HepG2 (cell line): ENCODE results near the gene MOCS1. TPM values are rescaled to one million over a fixed set of nuclear protein-coding genes. Genes with fewer than 3 reads are reported as not detected.

Source experiments
- ATAC-seq: fragments of 200-7000 bp; cut with Tn5 transposase; 3 replicates; pipeline ENCODE4 v1.9.1; 2020; ENCODE audit warnings: mild to moderate bottlenecking, moderate library complexity
- BruUV-seq: library from RNA; stranded (reverse); fragments of 400-500 nt; replicated peaks from 2 replicates; lab custom pipeline; 2021; lab: Mats Ljungman, UMichigan
- CTCF ChIA-PET: fragments of 300-600 bp; formaldehyde crosslinking; extraction: SDS; loops from one replicate; lab custom pipeline; 2021; ENCODE audit warnings: low total read pairs, inconsistent platforms, low intra/inter-chr PET ratio; lab: Yijun Ruan, JAX
- POLR2A ChIA-PET: fragments of 350-600 bp; sonication (Branson Sonifier 250); formaldehyde crosslinking; loops from one replicate; lab custom pipeline; 2020; ENCODE audit warnings: antibody characterized with exemption, inconsistent platforms; lab: Yijun Ruan, JAX
- DNase-seq: peaks from one replicate; pipeline ENCODE4 v3.0.0-alpha.2; 2015; ENCODE audit warnings: low spot score
- FAIRE-seq: peaks from 3 replicates; lab custom pipeline; 2011; peaks lifted over from hg19 to GRCh38; lab: Jason Lieb, UNC
- H2AFZ ChIP-seq: one replicate; pipeline ENCODE4 v1.6.1; 2011; ENCODE audit warnings: low read length, inconsistent platforms
- H3K27ac ChIP-seq: fragments of 300-600 bp; 3 replicates; pipeline ENCODE4 v1.8.0; 2011; ENCODE audit warnings: mixed run types, mild to moderate bottlenecking, mixed read lengths, low read length, inconsistent platforms; ENCODE audit not compliant: insufficient read depth; ENCODE audit errors: extremely low read length
- H3K27me3 ChIP-seq, 2 experiments: fragments of 200-600 bp in 1 of 2; 2 replicates in 1 of 2; 3 replicates in 1 of 2; pipeline versions ENCODE4 v1.6.0 to v1.8.0; 2011; ENCODE audit warnings: low read length in 2 of 2, mild to moderate bottlenecking in 2 of 2, moderate library complexity in 2 of 2, inconsistent platforms in 1 of 2; ENCODE audit not compliant: insufficient read depth in 2 of 2, control insufficient read depth in 1 of 2
- H3K36me3 ChIP-seq, 2 experiments: fragments of 200-600 bp in 1 of 2; replicated peaks in 1 of 2; 2 replicates in 1 of 2; 3 replicates in 1 of 2; pipeline versions ENCODE4 v1.5.1 to v1.8.0; 2011; ENCODE audit warnings: low read length in 2 of 2, inconsistent platforms in 1 of 2; ENCODE audit not compliant: insufficient read depth in 2 of 2, control insufficient read depth in 1 of 2
- H3K4me1 ChIP-seq: 2 replicates; pipeline ENCODE4 v1.5.1; 2012; ENCODE audit warnings: low read length, inconsistent platforms; ENCODE audit not compliant: insufficient read depth
- H3K4me2 ChIP-seq: 2 replicates; pipeline ENCODE4 v1.6.0; 2011; ENCODE audit warnings: low read depth, low read length, inconsistent platforms
- H3K4me3 ChIP-seq, 3 experiments: fragments of 200-600 bp in 1 of 3; sonication (generic), shearing (Covaris generic) in 1 of 3; replicated peaks in 1 of 3; 2 replicates each; pipeline ENCODE4 v1.5.1; 2011 to 2016; ENCODE audit warnings: low read length in 3 of 3, inconsistent platforms in 2 of 3, low read depth in 2 of 3, mild to moderate bottlenecking in 2 of 3, control low read depth in 1 of 3, mixed read lengths in 1 of 3; ENCODE audit not compliant: insufficient read depth in 1 of 3
- H3K79me2 ChIP-seq: one replicate; pipeline ENCODE4 v1.6.1; 2011; ENCODE audit warnings: low read length, inconsistent platforms; ENCODE audit not compliant: insufficient read depth
- H3K9ac ChIP-seq: 2 replicates; pipeline ENCODE4 v1.6.0; 2011; ENCODE audit warnings: mild to moderate bottlenecking, low read depth, low read length, inconsistent platforms; ENCODE audit not compliant: insufficient read depth
- H3K9me3 ChIP-seq: 2 replicates; pipeline ENCODE4 v1.5.1; 2012; ENCODE audit warnings: mild to moderate bottlenecking, low read length
- H4K20me1 ChIP-seq: 2 replicates; pipeline ENCODE4 v1.6.0; 2011; ENCODE audit warnings: inconsistent platforms, mild to moderate bottlenecking, low read length, moderate library complexity; ENCODE audit not compliant: insufficient read depth
- MZF1 ChIP-seq: sonication (generic); formaldehyde crosslinking; IDR thresholded peaks from 2 replicates; pipeline ENCODE4 v1.8.1; 2023; ENCODE audit warnings: mild to moderate bottlenecking, missing genetic modification reagents, borderline replicate concordance
- NFATC3 ChIP-seq: sonication (generic); formaldehyde crosslinking; IDR thresholded peaks from 2 replicates; pipeline ENCODE4 v1.5.1; 2020; ENCODE audit warnings: mild to moderate bottlenecking, missing genetic modification reagents
- TFE3 ChIP-seq: IDR thresholded peaks from 2 replicates; pipeline ENCODE4 v1.6.1; 2016
- ZBTB37 ChIP-seq: sonication (generic); formaldehyde crosslinking; IDR thresholded peaks from 2 replicates; pipeline ENCODE4 v1.4.0; 2020; ENCODE audit warnings: mild to moderate bottlenecking, missing genetic modification reagents
- WGBS: methylation state at CpG from one replicate; pipeline ENCODE4 v1.1.6; 2017; ENCODE audit warnings: low lambda C conversion rate; 5-methylcytosine and 5-hydroxymethylcytosine counted together
- in situ Hi-C: cut with HindIII; loops from 2 replicates; pipeline ENCODE4 v1.10.0; 2017; ENCODE audit warnings: low pct_unique_long_range_greater_than_20kb; ENCODE audit not compliant: extremely low pct_ligation_motif_present
- intact Hi-C: fragments of 100-400 bp; cut with micrococcal nuclease; formaldehyde crosslinking; loops from one replicate; pipeline ENCODE4 v1.10.0; 2022; ENCODE audit not compliant: unreplicated experiment
- polyA plus RNA-seq, 8 experiments: library from polyadenylated mRNA; depleted of rRNA in 3 of 8; stranded (reverse) in 7 of 8; unstranded in 1 of 8; fragments of >200 nt; fragmentation: Illumina TruSeq in 4 of 8; extraction: Trizol in 4 of 8; gene quantifications; 2 replicates each; pipeline versions ENCODE4 v1.2.1 to v1.2.3, GENCODE V29; 2011 to 2016; ENCODE audit warnings: low read depth in 4 of 8, missing spikeins in 1 of 8, mixed read lengths in 1 of 8; ENCODE audit not compliant: insufficient read depth in 1 of 8
- total RNA-seq, 5 experiments: library from RNA; depleted of rRNA; stranded (reverse); fragments of >200 nt; fragmentation: Illumina TruSeq; extraction: Trizol; gene quantifications; 2 replicates each; pipeline ENCODE4 v1.2.3, GENCODE V29; 2016; ENCODE audit warnings: low read depth in 1 of 5

MOCS1 gene
- total and polyA plus RNA-seq, 2 of the 13 experiments (the other 11 are each of a cell fraction or from before 2014, with no cell fraction given) = 5.3 to 11.7 TPM

GRCh38 chr6:39945626-39946025, 11.4 kb upstream of the MOCS1 start:
- DNase-seq = no peak
- FAIRE-seq = no peak
- Histone ChIP-seq H3K79me2 (no peaks in the 10 kb centered on the region), H3K27me3 (no peaks in the 10 kb centered on the region), H3K9ac (no peak overlapping the region), H3K36me3 (no peaks in the 10 kb centered on the region), H4K20me1 (no peaks in the 10 kb centered on the region), H3K27ac (no peak overlapping the region), H3K9me3 (no peaks in the 10 kb centered on the region), H3K4me1 (peaks cover 35% of the 10 kb centered on the region)
- WGBS = 0% methylated on average over 1 of the region's 1 CpG
- ChIA-PET CTCF (no interaction called here), POLR2A (interaction anchor here (2.1 kb wide), 1 partner anchor 12 kb away, joined by 12 read pairs; the partner anchor contains the start of gene MOCS1)
- in situ Hi-C loops = no loop called here
- BruUV-seq = no TSS peak
- no peak for TF ChIP-seq MZF1 (CRISPR knock-in tag)
- TF ChIP-seq, all 625 proteins: peak for 0
- ATAC-seq = no peak
- Histone ChIP-seq H3K4me2 (no peak overlapping the region), H2AFZ (no peak overlapping the region), H3K4me3 (no peak overlapping the region)
- intact Hi-C loops = no loop called here

- no TSS peak for BruUV-seq
- ATAC-seq = no peak
- 51% methylated on average over 7 of the region's 7 CpGs for WGBS
- TF ChIP-seq TFE3 = no peak
- no peak for TF ChIP-seq ZBTB37 (CRISPR knock-in tag)
- no peak for TF ChIP-seq NFATC3 (CRISPR knock-in tag)
- TF ChIP-seq, all 625 proteins: peak for 0
- CTCF ChIA-PET = no interaction called here
- H3K4me1 ChIP-seq = peaks cover 39% of the 10 kb centered on the region
- H3K9ac ChIP-seq = no peak overlapping the region
- POLR2A ChIA-PET = no interaction called here
- H3K27me3 ChIP-seq = no peaks in the 10 kb centered on the region
- no peaks in the 10 kb centered on the region for H3K36me3 ChIP-seq
- no peak overlapping the region for H3K27ac ChIP-seq
- DNase-seq = no peak
- intact Hi-C loops = no loop called here
- no peak overlapping the region for H2AFZ ChIP-seq
- in situ Hi-C loops = no loop called here
- no peaks in the 10 kb centered on the region for H4K20me1 ChIP-seq
- FAIRE-seq = no peak
- H3K4me3 ChIP-seq = no peak overlapping the region
- no peaks in the 10 kb centered on the region for H3K9me3 ChIP-seq
- no peak overlapping the region for H3K4me2 ChIP-seq
- no peaks in the 10 kb centered on the region for H3K79me2 ChIP-seq
Measured at GRCh38 chr6:39942903-39943580, 8.8 kb upstream of the MOCS1 start.
